Measurements from ENCODE around the gene ARHGEF4. TPM values are rescaled to one million over a fixed set of nuclear protein-coding genes. Genes with fewer than 3 reads are reported as not detected.

Gene ARHGEF4
- total RNA-seq, 1 experiment from 2014 or later: 0.80 TPM

DNA sequence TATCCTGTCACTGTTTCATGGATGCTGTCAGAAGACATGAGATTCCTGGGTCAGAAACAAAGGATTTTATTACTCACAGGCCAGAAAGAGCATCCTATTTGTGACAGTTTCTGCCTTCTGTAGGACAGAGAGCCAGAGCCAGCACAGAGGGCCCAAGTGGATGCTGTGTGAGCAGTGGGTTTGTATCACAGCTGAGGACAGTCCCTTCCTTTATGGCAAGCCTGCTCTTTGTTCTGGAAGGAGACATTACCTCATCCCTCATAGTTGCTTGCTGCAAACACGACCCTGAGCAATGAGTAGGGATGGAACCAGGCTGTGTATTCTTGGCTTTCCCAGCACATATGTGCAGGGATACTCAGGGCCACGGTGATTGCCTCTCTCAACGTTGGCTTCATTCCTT lies 41.6 kb downstream of the ARHGEF4 start:
- CTCF ChIA-PET: no interaction called here
- POLR2A ChIA-PET: no interaction called here
- intact Hi-C loops (cut with micrococcal nuclease; ENCODE audit: unreplicated experiment): loop anchor here (5.0 kb wide), 1 partner anchor 44 kb away; no protein-coding TSS in a partner anchor

GRCh38 chr2:130878933-130879332 lies 42.2 kb downstream of the ARHGEF4 start:
- Histone ChIP-seq H3K27ac (ENCODE audit: low read length) (no peak overlapping the region), H3K9me3 (ENCODE audit: control insufficient read depth, insufficient read depth, low read depth, low read length) (no peaks in the 10 kb centered on the region), H3K36me3 (ENCODE audit: control insufficient read depth, insufficient read depth, low read length) (no peaks in the 10 kb centered on the region), H3K4me1 (ENCODE audit: control insufficient read depth, insufficient read depth, low read length) (no peaks in the 10 kb centered on the region), H3K4me3 (ENCODE audit: low read depth in 2 of 2, low read length in 2 of 2) (no peak overlapping the region), H3K27me3 (ENCODE audit: control insufficient read depth, insufficient read depth, low read length) (no peaks in the 10 kb centered on the region)
- DNase-seq (ENCODE audit: low read depth, low spot score): no peak
- intact Hi-C loops (cut with micrococcal nuclease; ENCODE audit: unreplicated experiment) (loop anchor here (5.0 kb wide), 1 partner anchor 43 kb away; no protein-coding TSS in a partner anchor), in situ Hi-C loops (cut with HindIII; ENCODE audit: low pct_unique_long_range_greater_than_20kb, low sequenced_read_pairs) (no loop called here)
- POLR2A ChIA-PET: no interaction called here
- TF ChIP-seq TCF7L2 (IDR thresholded peaks at IDR 0.05; ENCODE audit: low read depth, low read length) (no peak), POLR2AphosphoS5 (IDR thresholded peaks at IDR 0.05; ENCODE audit: low read depth, low read length) (no peak), SIN3A (IDR thresholded peaks at IDR 0.05; ENCODE audit: borderline replicate concordance, insufficient read depth, low read depth, low read length) (no peak)
- TF ChIP-seq, protein P1, sequence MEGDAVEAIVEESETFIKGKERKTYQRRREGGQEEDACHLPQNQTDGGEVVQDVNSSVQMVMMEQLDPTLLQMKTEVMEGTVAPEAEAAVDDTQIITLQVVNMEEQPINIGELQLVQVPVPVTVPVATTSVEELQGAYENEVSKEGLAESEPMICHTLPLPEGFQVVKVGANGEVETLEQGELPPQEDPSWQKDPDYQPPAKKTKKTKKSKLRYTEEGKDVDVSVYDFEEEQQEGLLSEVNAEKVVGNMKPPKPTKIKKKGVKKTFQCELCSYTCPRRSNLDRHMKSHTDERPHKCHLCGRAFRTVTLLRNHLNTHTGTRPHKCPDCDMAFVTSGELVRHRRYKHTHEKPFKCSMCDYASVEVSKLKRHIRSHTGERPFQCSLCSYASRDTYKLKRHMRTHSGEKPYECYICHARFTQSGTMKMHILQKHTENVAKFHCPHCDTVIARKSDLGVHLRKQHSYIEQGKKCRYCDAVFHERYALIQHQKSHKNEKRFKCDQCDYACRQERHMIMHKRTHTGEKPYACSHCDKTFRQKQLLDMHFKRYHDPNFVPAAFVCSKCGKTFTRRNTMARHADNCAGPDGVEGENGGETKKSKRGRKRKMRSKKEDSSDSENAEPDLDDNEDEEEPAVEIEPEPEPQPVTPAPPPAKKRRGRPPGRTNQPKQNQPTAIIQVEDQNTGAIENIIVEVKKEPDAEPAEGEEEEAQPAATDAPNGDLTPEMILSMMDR (IDR thresholded peaks at IDR 0.05): no peak
- TF ChIP-seq, protein P2, sequence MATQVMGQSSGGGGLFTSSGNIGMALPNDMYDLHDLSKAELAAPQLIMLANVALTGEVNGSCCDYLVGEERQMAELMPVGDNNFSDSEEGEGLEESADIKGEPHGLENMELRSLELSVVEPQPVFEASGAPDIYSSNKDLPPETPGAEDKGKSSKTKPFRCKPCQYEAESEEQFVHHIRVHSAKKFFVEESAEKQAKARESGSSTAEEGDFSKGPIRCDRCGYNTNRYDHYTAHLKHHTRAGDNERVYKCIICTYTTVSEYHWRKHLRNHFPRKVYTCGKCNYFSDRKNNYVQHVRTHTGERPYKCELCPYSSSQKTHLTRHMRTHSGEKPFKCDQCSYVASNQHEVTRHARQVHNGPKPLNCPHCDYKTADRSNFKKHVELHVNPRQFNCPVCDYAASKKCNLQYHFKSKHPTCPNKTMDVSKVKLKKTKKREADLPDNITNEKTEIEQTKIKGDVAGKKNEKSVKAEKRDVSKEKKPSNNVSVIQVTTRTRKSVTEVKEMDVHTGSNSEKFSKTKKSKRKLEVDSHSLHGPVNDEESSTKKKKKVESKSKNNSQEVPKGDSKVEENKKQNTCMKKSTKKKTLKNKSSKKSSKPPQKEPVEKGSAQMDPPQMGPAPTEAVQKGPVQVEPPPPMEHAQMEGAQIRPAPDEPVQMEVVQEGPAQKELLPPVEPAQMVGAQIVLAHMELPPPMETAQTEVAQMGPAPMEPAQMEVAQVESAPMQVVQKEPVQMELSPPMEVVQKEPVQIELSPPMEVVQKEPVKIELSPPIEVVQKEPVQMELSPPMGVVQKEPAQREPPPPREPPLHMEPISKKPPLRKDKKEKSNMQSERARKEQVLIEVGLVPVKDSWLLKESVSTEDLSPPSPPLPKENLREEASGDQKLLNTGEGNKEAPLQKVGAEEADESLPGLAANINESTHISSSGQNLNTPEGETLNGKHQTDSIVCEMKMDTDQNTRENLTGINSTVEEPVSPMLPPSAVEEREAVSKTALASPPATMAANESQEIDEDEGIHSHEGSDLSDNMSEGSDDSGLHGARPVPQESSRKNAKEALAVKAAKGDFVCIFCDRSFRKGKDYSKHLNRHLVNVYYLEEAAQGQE (IDR thresholded peaks at IDR 0.05; ENCODE audit: insufficient read depth in 1 of 2, low read depth in 2 of 2, low read length in 1 of 2): no peak
- ATAC-seq: no peak
- no TSS peak for BruUV-seq (replicated peaks)
- CTCF ChIA-PET: no interaction called here

More for the DNA sequence above, 41.6 kb downstream of the ARHGEF4 start:
- TF ChIP-seq TCF7L2 (IDR thresholded peaks at IDR 0.05; ENCODE audit: low read depth, low read length): no peak
- TF ChIP-seq, protein P1 (IDR thresholded peaks at IDR 0.05): no peak
- Histone ChIP-seq H3K27ac (ENCODE audit: low read length) (no peak overlapping the region), H3K9me3 (ENCODE audit: control insufficient read depth, insufficient read depth, low read depth, low read length) (no peaks in the 10 kb centered on the region), H3K4me3 (ENCODE audit: low read depth in 2 of 2, low read length in 2 of 2) (no peak overlapping the region), H3K27me3 (ENCODE audit: control insufficient read depth, insufficient read depth, low read length) (no peaks in the 10 kb centered on the region), H3K36me3 (ENCODE audit: control insufficient read depth, insufficient read depth, low read length) (no peaks in the 10 kb centered on the region), H3K4me1 (ENCODE audit: control insufficient read depth, insufficient read depth, low read length) (no peaks in the 10 kb centered on the region)
- in situ Hi-C loops (cut with HindIII; ENCODE audit: low pct_unique_long_range_greater_than_20kb, low sequenced_read_pairs): no loop called here
- no TSS peak for BruUV-seq (replicated peaks)
- ATAC-seq (no peak), DNase-seq (ENCODE audit: low read depth, low spot score) (no peak)
